ENCODE results near the gene SRCIN1. TPM values are rescaled to one million over a fixed set of nuclear protein-coding genes. Genes with fewer than 3 reads are reported as not detected.

The SRCIN1 gene
- total RNA-seq, 4 donors from 2014 or later: 1.2 to 2.7 (median 2.3) TPM

- H3K9me3 ChIP-seq: no peaks in the 10 kb centered on the region
- intact Hi-C loops (cut with DNase I): loop anchor here (10.0 kb wide), 1 partner anchor 63 kb away; no protein-coding TSS in a partner anchor
- no peak overlapping the region for H3K27ac ChIP-seq (replicated peaks in 1 of 4)
- no peak for TF ChIP-seq POLR2AphosphoS5 (IDR thresholded peaks at IDR 0.05)
- no peak for TF ChIP-seq POLR2A (IDR thresholded peaks at IDR 0.05; ENCODE audit: low read depth)
- TF ChIP-seq CTCF (IDR thresholded peaks at IDR 0.05): no peak
- no peak for TF ChIP-seq EP300 (IDR thresholded peaks at IDR 0.05)
- H3K4me3 ChIP-seq: no peak overlapping the region
- H3K36me3 ChIP-seq: no peaks in the 10 kb centered on the region
- 28% methylated on average over 24 of the region's 24 CpGs for WGBS
- DNase-seq (ENCODE audit: extremely low spot score): no peak
- peaks cover 0 to 85% (median 13%) of the 10 kb centered on the region in 4 donors for H3K27me3 ChIP-seq
- H3K4me1 ChIP-seq: peaks cover 9 to 44% (median 28%) of the 10 kb centered on the region in 4 donors
Observed at GRCh38 chr17:38601539-38602351, 4.0 kb downstream of the SRCIN1 start.

- DNase-seq (ENCODE audit: extremely low spot score): no peak
- Histone ChIP-seq H3K27me3 (peaks cover 0 to 85% (median 6%) of the 10 kb centered on the region in 4 donors), H3K36me3 (no peaks in the 10 kb centered on the region), H3K27ac (replicated peaks in 1 of 4) (no peak overlapping the region), H3K4me3 (no peak overlapping the region), H3K4me1 (peaks cover 3 to 36% (median 20%) of the 10 kb centered on the region in 4 donors), H3K9me3 (no peaks in the 10 kb centered on the region)
- 77% methylated on average over 6 of the region's 8 CpGs for WGBS
- intact Hi-C loops (cut with DNase I): loop anchor here (10.0 kb wide), 1 partner anchor 64 kb away; no protein-coding TSS in a partner anchor
- TF ChIP-seq POLR2A (IDR thresholded peaks at IDR 0.05; ENCODE audit: low read depth) (no peak), POLR2AphosphoS5 (IDR thresholded peaks at IDR 0.05) (no peak), EP300 (IDR thresholded peaks at IDR 0.05) (no peak), CTCF (IDR thresholded peaks at IDR 0.05) (no peak)
Observed at GRCh38 chr17:38600906-38601305, 4.8 kb downstream of the SRCIN1 start.

GRCh38 chr17:38600416-38600815 is 5.3 kb downstream of the SRCIN1 start:
- TF ChIP-seq CTCF (IDR thresholded peaks at IDR 0.05) (no peak), POLR2AphosphoS5 (IDR thresholded peaks at IDR 0.05) (no peak), EP300 (IDR thresholded peaks at IDR 0.05) (no peak), POLR2A (IDR thresholded peaks at IDR 0.05; ENCODE audit: low read depth) (no peak)
- intact Hi-C loops (cut with DNase I): loop anchor here (10.0 kb wide), 1 partner anchor 64 kb away; no protein-coding TSS in a partner anchor
- no peak for DNase-seq (ENCODE audit: extremely low spot score)
- Histone ChIP-seq H3K27me3 (peaks cover 0 to 87% (median 7%) of the 10 kb centered on the region in 4 donors), H3K4me3 (no peak overlapping the region), H3K27ac (replicated peaks in 1 of 4) (no peak overlapping the region), H3K4me1 (peaks cover 3 to 33% (median 19%) of the 10 kb centered on the region in 4 donors), H3K36me3 (no peaks in the 10 kb centered on the region), H3K9me3 (no peaks in the 10 kb centered on the region)
- WGBS: 90% methylated on average over 2 of the region's 4 CpGs

GRCh38 chr17:38599398-38599856 is 6.3 kb downstream of the SRCIN1 start:
- no peak overlapping the region for H3K4me3 ChIP-seq
- no peak for DNase-seq (ENCODE audit: extremely low spot score)
- 73% methylated on average over 9 of the region's 9 CpGs for WGBS
- H3K4me1 ChIP-seq: peaks cover 3 to 23% (median 13%) of the 10 kb centered on the region in 4 donors
- TF ChIP-seq POLR2A (IDR thresholded peaks at IDR 0.05; ENCODE audit: low read depth) (no peak), CTCF (IDR thresholded peaks at IDR 0.05) (no peak), EP300 (IDR thresholded peaks at IDR 0.05) (no peak), POLR2AphosphoS5 (IDR thresholded peaks at IDR 0.05) (no peak)
- H3K27me3 ChIP-seq: peaks cover 0 to 87% (median 5%) of the 10 kb centered on the region in 4 donors
- H3K36me3 ChIP-seq: no peaks in the 10 kb centered on the region
- intact Hi-C loops (cut with DNase I): no loop called here
- H3K9me3 ChIP-seq: no peaks in the 10 kb centered on the region
- H3K27ac ChIP-seq (replicated peaks in 1 of 4): no peak overlapping the region

Data from esophagus muscularis mucosa (tissue), 4 donors.